Measurements from ENCODE around the gene CCL17. TPM values are rescaled to one million over a fixed set of nuclear protein-coding genes. Genes with fewer than 3 reads are reported as not detected.

The CCL17 gene
- total RNA-seq, 1 experiment from 2014 or later = not detected

GRCh38 chr16:57424583-57424982 lies 20.0 kb downstream of the CCL17 start:
- POLR2A ChIA-PET = no interaction called here
- intact Hi-C loops (cut with micrococcal nuclease; ENCODE audit: unreplicated experiment) = no loop called here
- BruUV-seq (replicated peaks) = no TSS peak

GRCh38 chr16:57426356-57426755 lies 21.8 kb downstream of the CCL17 start:
- peaks cover 8% of the 10 kb centered on the region for H3K4me1 Mint-ChIP-seq (ENCODE audit: low read depth, unreplicated experiment)
- intact Hi-C loops (cut with micrococcal nuclease; ENCODE audit: unreplicated experiment) = no loop called here
- peaks cover 5% of the 10 kb centered on the region; the same call in 1 of the 2 replicates for H3K36me3 ChIP-seq (ENCODE audit: control insufficient read depth, insufficient read depth, low read length)

More at GRCh38 chr16:57424583-57424982, 20.0 kb downstream of the CCL17 start:
- no peak for TF ChIP-seq CTCF (IDR thresholded peaks at IDR 0.05; ENCODE audit: insufficient read depth in 1 of 2, low read depth in 1 of 2, low read length in 1 of 2, severe bottlenecking in 1 of 2, unreplicated experiment in 1 of 2)
- no peak overlapping the region for H3K4me3 Mint-ChIP-seq (ENCODE audit: unreplicated experiment)
- Histone ChIP-seq H3K36me3 (ENCODE audit: control insufficient read depth, insufficient read depth, low read length) (0 out of 2 replicates have a peak, but pooled peaks cover 3% of the 10 kb centered on the region), H3K4me1 (no peaks in the 10 kb centered on the region), H3K9me3 (no peaks in the 10 kb centered on the region), H3K27me3 (replicated peaks; ENCODE audit: control insufficient read depth, insufficient read depth, low read length) (no peaks in the 10 kb centered on the region), H3K4me3 (ENCODE audit: low read depth, low read length) (no peak overlapping the region)
- H3K27ac Mint-ChIP-seq (ENCODE audit: unreplicated experiment) = no peak overlapping the region
- DNase-seq = peak in 1 of 2 experiments; percentile 12
- H3K36me3 Mint-ChIP-seq (ENCODE audit: insufficient read depth, unreplicated experiment) = peaks cover 17% of the 10 kb centered on the region
- peaks cover 9% of the 10 kb centered on the region for H3K4me1 Mint-ChIP-seq (ENCODE audit: low read depth, unreplicated experiment)
- no peaks in the 10 kb centered on the region for H3K27me3 Mint-ChIP-seq (ENCODE audit: insufficient read depth, unreplicated experiment)
- H3K9me3 Mint-ChIP-seq (ENCODE audit: unreplicated experiment) = no peaks in the 10 kb centered on the region
- CTCF ChIA-PET = interaction anchor here (0.7 to 1.2 kb wide), 3 partner anchors 16 to 124 kb away, joined by 4 to 5 read pairs (median 4); partner anchors contain the start of genes CIAPIN1 and COQ9

GRCh38 chr16:57427307-57427706 lies 22.7 kb downstream of the CCL17 start:
- ChIA-PET POLR2A (no interaction called here), CTCF (interaction anchor here (1.1 kb wide), 1 partner anchor 35 kb away, joined by 3 read pairs; no protein-coding TSS in a partner anchor)
- Mint-ChIP-seq H3K27me3 (ENCODE audit: insufficient read depth, unreplicated experiment) (no peaks in the 10 kb centered on the region), H3K27ac (ENCODE audit: unreplicated experiment) (no peak overlapping the region), H3K36me3 (ENCODE audit: insufficient read depth, unreplicated experiment) (peaks cover 44% of the 10 kb centered on the region), H3K4me3 (ENCODE audit: unreplicated experiment) (no peak overlapping the region), H3K9me3 (ENCODE audit: unreplicated experiment) (no peaks in the 10 kb centered on the region), H3K4me1 (ENCODE audit: low read depth, unreplicated experiment) (peaks cover 5% of the 10 kb centered on the region)
- Histone ChIP-seq H3K27me3 (replicated peaks; ENCODE audit: control insufficient read depth, insufficient read depth, low read length) (no peaks in the 10 kb centered on the region), H3K36me3 (ENCODE audit: control insufficient read depth, insufficient read depth, low read length) (peaks cover 5% of the 10 kb centered on the region; the same call in 1 of the 2 replicates), H3K4me3 (ENCODE audit: low read depth, low read length) (no peak overlapping the region), H3K4me1 (no peaks in the 10 kb centered on the region), H3K9me3 (no peaks in the 10 kb centered on the region)
- intact Hi-C loops (cut with micrococcal nuclease; ENCODE audit: unreplicated experiment) = no loop called here
- DNase-seq = peak in 1 of 2 experiments; percentile 21
- no peak for TF ChIP-seq CTCF (IDR thresholded peaks at IDR 0.05; ENCODE audit: insufficient read depth in 1 of 2, low read depth in 1 of 2, low read length in 1 of 2, severe bottlenecking in 1 of 2, unreplicated experiment in 1 of 2)
- no TSS peak for BruUV-seq (replicated peaks)

More at GRCh38 chr16:57426356-57426755, 21.8 kb downstream of the CCL17 start:
- Mint-ChIP-seq H3K4me3 (ENCODE audit: unreplicated experiment) (no peak overlapping the region), H3K27ac (ENCODE audit: unreplicated experiment) (no peak overlapping the region), H3K36me3 (ENCODE audit: insufficient read depth, unreplicated experiment) (peaks cover 35% of the 10 kb centered on the region), H3K9me3 (ENCODE audit: unreplicated experiment) (no peaks in the 10 kb centered on the region), H3K27me3 (ENCODE audit: insufficient read depth, unreplicated experiment) (no peaks in the 10 kb centered on the region)
- BruUV-seq (replicated peaks) = no TSS peak
- POLR2A ChIA-PET = no interaction called here
- Histone ChIP-seq H3K4me3 (ENCODE audit: low read depth, low read length) (no peak overlapping the region), H3K4me1 (no peaks in the 10 kb centered on the region), H3K27me3 (replicated peaks; ENCODE audit: control insufficient read depth, insufficient read depth, low read length) (no peaks in the 10 kb centered on the region), H3K9me3 (no peaks in the 10 kb centered on the region)
- TF ChIP-seq CTCF (IDR thresholded peaks at IDR 0.05; ENCODE audit: insufficient read depth in 1 of 2, low read depth in 1 of 2, low read length in 1 of 2, severe bottlenecking in 1 of 2, unreplicated experiment in 1 of 2) = no peak
- peak in 1 of 2 experiments; percentile 23 for DNase-seq
- CTCF ChIA-PET = interaction anchor here (0.7 to 1.1 kb wide), 3 partner anchors 9 to 126 kb away, joined by 3 read pairs; no protein-coding TSS in a partner anchor

All from Caco-2 (cell line).